Neuronal stem cell (in vitro differentiated cells): ENCODE results near the gene KRT5.

Source experiments
- DNase-seq: peaks from one replicate; pipeline ENCODE4 v3.0.0-alpha.2; 2013; ENCODE audit warnings: low spot score
- H2AFZ ChIP-seq: one replicate; pipeline ENCODE4 v1.6.1; 2013; ENCODE audit warnings: mild to moderate bottlenecking, low read length, inconsistent platforms
- H2AK5ac ChIP-seq: 2 replicates; pipeline ENCODE4 v1.6.1; 2013; ENCODE audit warnings: low read depth, mild to moderate bottlenecking, inconsistent platforms, low read length, moderate library complexity, mixed read lengths
- H2BK120ac ChIP-seq: 2 replicates; pipeline ENCODE4 v1.6.1; 2013; ENCODE audit warnings: low read depth, mild to moderate bottlenecking, inconsistent platforms, low read length, moderate library complexity, mixed read lengths
- H2BK12ac ChIP-seq: one replicate; pipeline ENCODE4 v1.6.1; 2013; ENCODE audit warnings: low read length, inconsistent platforms
- H2BK15ac ChIP-seq: 2 replicates; pipeline ENCODE4 v1.6.1; 2013; ENCODE audit warnings: mild to moderate bottlenecking, low read length, inconsistent platforms, mixed read lengths
- H2BK5ac ChIP-seq: one replicate; pipeline ENCODE4 v1.6.1; 2013; ENCODE audit warnings: inconsistent platforms, mild to moderate bottlenecking, low read length, moderate library complexity
- H3K14ac ChIP-seq: one replicate; pipeline ENCODE4 v1.6.1; 2013; ENCODE audit warnings: low read length, inconsistent platforms
- H3K18ac ChIP-seq: 2 replicates; pipeline ENCODE4 v1.6.1; 2013; ENCODE audit warnings: low read length, inconsistent platforms
- H3K23ac ChIP-seq: 2 replicates; pipeline ENCODE4 v1.6.1; 2013; ENCODE audit warnings: low read depth, mild to moderate bottlenecking, mixed read lengths, low read length, inconsistent platforms; ENCODE audit not compliant: poor library complexity
- H3K27ac ChIP-seq: replicated peaks from 3 replicates; pipeline ENCODE4 v1.5.1; 2013; ENCODE audit warnings: low read length, inconsistent platforms
- H3K27me3 ChIP-seq, 3 experiments: 2 replicates each; pipeline ENCODE4 v1.6.1; 2013; ENCODE audit warnings: low read length in 3 of 3, mild to moderate bottlenecking in 2 of 3, inconsistent platforms in 1 of 3, low read depth in 1 of 3, mixed read lengths in 1 of 3, moderate library complexity in 1 of 3; ENCODE audit not compliant: control insufficient read depth in 3 of 3, insufficient read depth in 3 of 3
- H3K36me3 ChIP-seq, 2 donors: replicated peaks in 1 of 2; 2 replicates each; pipeline ENCODE4 v1.6.1; 2013; ENCODE audit warnings: low read length in 2 of 2; ENCODE audit not compliant: control insufficient read depth in 2 of 2, insufficient read depth in 2 of 2
- H3K4ac ChIP-seq: 2 replicates; pipeline ENCODE4 v1.6.1; 2013; ENCODE audit warnings: inconsistent platforms, mild to moderate bottlenecking, low read length, moderate library complexity
- H3K4me1 ChIP-seq, 2 donors: 1 replicate in 1 of 2; 2 replicates in 1 of 2; pipeline ENCODE4 v1.6.1; 2013; ENCODE audit warnings: low read length in 2 of 2, low read depth in 1 of 2; ENCODE audit not compliant: control insufficient read depth in 2 of 2, insufficient read depth in 1 of 2
- H3K4me2 ChIP-seq: one replicate; pipeline ENCODE4 v1.6.1; 2013; ENCODE audit warnings: mild to moderate bottlenecking, low read length, inconsistent platforms; ENCODE audit not compliant: insufficient read depth, poor library complexity, severe bottlenecking
- H3K4me3 ChIP-seq, 2 donors: 2 replicates each; pipeline ENCODE4 v1.5.1; 2013; ENCODE audit warnings: low read length in 2 of 2, mild to moderate bottlenecking in 2 of 2, inconsistent platforms in 1 of 2, moderate library complexity in 1 of 2
- H3K79me1 ChIP-seq: one replicate; pipeline ENCODE4 v1.6.1; 2013; ENCODE audit warnings: low read depth, mild to moderate bottlenecking, inconsistent platforms, low read length, moderate library complexity
- H3K9ac ChIP-seq: one replicate; pipeline ENCODE4 v1.6.1; 2013; ENCODE audit warnings: mild to moderate bottlenecking, low read depth, low read length, inconsistent platforms; ENCODE audit not compliant: poor library complexity
- H3K9me3 ChIP-seq, 2 donors: replicated peaks in 1 of 2; 2 replicates each; pipeline versions ENCODE3 to v1.6.1; 2013; ENCODE audit warnings: low read length in 2 of 2, mild to moderate bottlenecking in 2 of 2, inconsistent platforms in 1 of 2, low read depth in 1 of 2, mixed read lengths in 1 of 2, moderate library complexity in 1 of 2; ENCODE audit not compliant: control insufficient read depth in 2 of 2, insufficient read depth in 1 of 2
- H4K8ac ChIP-seq: one replicate; pipeline ENCODE4 v1.6.1; 2013; ENCODE audit warnings: low read depth, mild to moderate bottlenecking, inconsistent platforms, low read length, moderate library complexity
- H4K91ac ChIP-seq: one replicate; pipeline ENCODE4 v1.6.1; 2013; ENCODE audit warnings: low read length, low read depth, mild to moderate bottlenecking, inconsistent platforms; ENCODE audit not compliant: poor library complexity
- WGBS, 2 donors: extraction: QIAGEN DNeasy Blood & Tissue Kit; methylation state at CpG; one replicate each; pipeline ENCODE4 v1.1.7; 2013; ENCODE audit warnings: missing lambda C conversion rate in 2 of 2, mixed read lengths in 1 of 2; ENCODE audit not compliant: insufficient read length in 2 of 2, insufficient replicate concordance in 1 of 2; ENCODE audit errors: extremely low coverage in 2 of 2; 5-methylcytosine and 5-hydroxymethylcytosine counted together

KRT5 gene

GRCh38 chr12:52532636-52533035, 12.4 kb upstream of the KRT5 start:
- no peaks in the 10 kb centered on the region for H3K27me3 ChIP-seq

GRCh38 chr12:52531566-52532300, 11.5 kb upstream of the KRT5 start:
- H3K4ac ChIP-seq: no peak overlapping the region
- no peaks in the 10 kb centered on the region for H3K79me1 ChIP-seq
- peak overlapping the region; percentile 30 for H2BK12ac ChIP-seq
- no peak overlapping the region for H4K91ac ChIP-seq
- H3K4me2 ChIP-seq: no peak overlapping the region
- no CpG with 5 or more reads among the region's 18 CpGs for WGBS, 2 donors
- peak overlapping the region; percentile 58 for H2BK5ac ChIP-seq
- H3K27me3 ChIP-seq: no peaks in the 10 kb centered on the region
- no peaks in the 10 kb centered on the region for H3K9me3 ChIP-seq
- peak overlapping the region; percentile 13 for H3K23ac ChIP-seq
- DNase-seq: no peak
- peak overlapping the region; percentile 39 for H3K9ac ChIP-seq
- H4K8ac ChIP-seq: no peak overlapping the region
- no peak overlapping the region for H3K27ac ChIP-seq
- peak overlapping the region; percentile 17 for H2AK5ac ChIP-seq
- H3K4me3 ChIP-seq: peak overlapping the region in 1 of 2 donors; percentile 22
- no peak overlapping the region for H2BK15ac ChIP-seq
- no peaks in the 10 kb centered on the region for H3K36me3 ChIP-seq
- no peak overlapping the region for H2BK120ac ChIP-seq
- H2AFZ ChIP-seq: no peak overlapping the region
- H3K18ac ChIP-seq: peak overlapping the region; percentile 56
- H3K4me1 ChIP-seq: no peaks in the 10 kb centered on the region
- H3K14ac ChIP-seq: peak overlapping the region; percentile 42

More at GRCh38 chr12:52532636-52533035, 12.4 kb upstream of the KRT5 start:
- Histone ChIP-seq H3K27ac (no peak overlapping the region), H2BK120ac (no peak overlapping the region), H3K4ac (no peak overlapping the region), H3K4me1 (no peaks in the 10 kb centered on the region), H3K14ac (no peak overlapping the region), H3K9me3 (no peaks in the 10 kb centered on the region), H2BK12ac (no peak overlapping the region), H3K18ac (no peak overlapping the region), H3K4me2 (no peak overlapping the region), H2AK5ac (no peak overlapping the region), H4K91ac (no peak overlapping the region), H3K4me3 (no peak overlapping the region), H3K9ac (no peak overlapping the region), H2AFZ (no peak overlapping the region), H2BK15ac (no peak overlapping the region), H3K23ac (no peak overlapping the region), H4K8ac (no peak overlapping the region), H2BK5ac (no peak overlapping the region), H3K79me1 (no peaks in the 10 kb centered on the region), H3K36me3 (no peaks in the 10 kb centered on the region)
- no peak for DNase-seq
- no CpG with 5 or more reads among the region's 4 CpGs for WGBS, 2 donors

DNA sequence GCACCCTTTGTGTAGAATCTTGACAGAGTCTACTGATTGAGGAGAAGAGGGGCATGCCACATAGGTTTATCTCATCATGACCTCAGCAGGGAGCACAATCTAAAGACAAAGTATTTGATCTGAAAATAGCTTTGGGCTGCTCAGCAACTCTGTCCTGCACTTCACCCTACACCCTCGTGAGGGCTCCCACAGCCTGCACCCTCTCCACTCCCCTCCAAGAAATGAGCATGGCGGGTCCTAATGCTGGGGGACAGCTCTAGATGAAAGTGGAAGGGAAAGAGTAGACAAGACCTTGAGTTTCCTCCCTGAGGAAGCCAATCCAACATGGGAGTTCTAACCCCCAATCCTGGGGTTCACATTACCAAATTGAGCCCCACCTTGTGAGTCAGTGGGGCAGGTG, 10.7 kb upstream of the KRT5 start:
- Histone ChIP-seq H3K18ac (peak overlapping the region; percentile 22), H2AK5ac (no peak overlapping the region), H3K23ac (no peak overlapping the region), H3K9me3 (no peaks in the 10 kb centered on the region), H2AFZ (no peak overlapping the region), H3K4me2 (no peak overlapping the region), H3K79me1 (no peaks in the 10 kb centered on the region), H4K91ac (no peak overlapping the region), H2BK12ac (no peak overlapping the region), H3K27ac (no peak overlapping the region), H3K14ac (no peak overlapping the region), H2BK15ac (no peak overlapping the region), H4K8ac (no peak overlapping the region), H3K27me3 (peaks cover 0 to 3% (median 0%) of the 10 kb centered on the region in 3 experiments), H3K9ac (no peak overlapping the region), H3K4me1 (no peaks in the 10 kb centered on the region), H3K4ac (no peak overlapping the region), H3K4me3 (no peak overlapping the region), H2BK120ac (no peak overlapping the region), H2BK5ac (no peak overlapping the region), H3K36me3 (no peaks in the 10 kb centered on the region)
- WGBS, 2 donors: no CpG with 5 or more reads among the region's 2 CpGs
- DNase-seq: no peak

- H2BK15ac ChIP-seq: no peak overlapping the region
- H3K9ac ChIP-seq: no peak overlapping the region
- no peak overlapping the region for H4K8ac ChIP-seq
- peaks cover 0 to 3% (median 0%) of the 10 kb centered on the region in 3 experiments for H3K27me3 ChIP-seq
- H3K4me1 ChIP-seq: no peaks in the 10 kb centered on the region
- H3K4ac ChIP-seq: no peak overlapping the region
- H3K23ac ChIP-seq: no peak overlapping the region
- no peak overlapping the region for H2BK5ac ChIP-seq
- no peak overlapping the region for H3K27ac ChIP-seq
- no peak overlapping the region for H2BK120ac ChIP-seq
- H3K18ac ChIP-seq: no peak overlapping the region
- H3K4me2 ChIP-seq: no peak overlapping the region
- no peaks in the 10 kb centered on the region for H3K79me1 ChIP-seq
- no peak for DNase-seq
- H4K91ac ChIP-seq: no peak overlapping the region
- H2AK5ac ChIP-seq: no peak overlapping the region
- no peak overlapping the region for H3K4me3 ChIP-seq
- H3K9me3 ChIP-seq: no peaks in the 10 kb centered on the region
- no CpG with 5 or more reads among the region's 2 CpGs for WGBS, 2 donors
- no peak overlapping the region for H3K14ac ChIP-seq
- no peak overlapping the region for H2BK12ac ChIP-seq
- H3K36me3 ChIP-seq: no peaks in the 10 kb centered on the region
- no peak overlapping the region for H2AFZ ChIP-seq
Measured at GRCh38 chr12:52530366-52530765, 10.2 kb upstream of the KRT5 start.
